A673 (cell line): ENCODE data around the gene CCDC185. TPM values are rescaled to one million over a fixed set of nuclear protein-coding genes. Genes with fewer than 3 reads are reported as not detected.

ENCODE experiments used
- BruUV-seq: library from RNA; stranded (reverse); fragments of 400-500 nt; replicated peaks from 2 replicates; lab custom pipeline; 2021; lab: Mats Ljungman, UMichigan
- CTCF ChIA-PET: fragments of 300-600 bp; sonication (Branson Sonifier 250); formaldehyde crosslinking; loops from one replicate; lab custom pipeline; 2022; ENCODE audit warnings: antibody characterized with exemption; lab: Charles Lee
- POLR2A ChIA-PET: fragments of 300-600 bp; sonication (Branson Sonifier 250); formaldehyde crosslinking; loops from one replicate; lab custom pipeline; 2022; ENCODE audit warnings: antibody characterized with exemption; ENCODE audit not compliant: low non-redundant PET; lab: Charles Lee
- DNase-seq: peaks from one replicate; pipeline ENCODE4 v3.0.0-alpha.2; 2015; ENCODE audit warnings: low spot score
- H3K27ac ChIP-seq: fragments of 200-600 bp; sonication (generic); 2 replicates; pipeline ENCODE4 v1.5.1; 2016; ENCODE audit warnings: mixed run types, low read depth, mild to moderate bottlenecking, mixed read lengths, antibody characterized with exemption, low read length; ENCODE audit not compliant: poor library complexity, severe bottlenecking
- H3K27me3 ChIP-seq: fragments of 200-600 bp; sonication (generic); replicated peaks from 2 replicates; pipeline ENCODE4 v1.6.1; 2017; ENCODE audit warnings: mixed run types, low read depth, mild to moderate bottlenecking, mixed read lengths, antibody characterized with exemption, low read length; ENCODE audit not compliant: insufficient read depth, poor library complexity
- H3K36me3 ChIP-seq: fragments of 200-600 bp; sonication (generic); 2 replicates; pipeline ENCODE4 v1.6.1; 2016; ENCODE audit warnings: mixed run types, mild to moderate bottlenecking, mixed read lengths, antibody characterized with exemption, low read length; ENCODE audit not compliant: insufficient read depth, poor library complexity, severe bottlenecking
- H3K4me1 ChIP-seq: fragments of 200-600 bp; sonication (generic); 2 replicates; pipeline ENCODE4 v1.6.1; 2017; ENCODE audit warnings: mixed run types, mild to moderate bottlenecking, mixed read lengths, antibody characterized with exemption, low read length; ENCODE audit not compliant: insufficient read depth, poor library complexity, severe bottlenecking
- H3K4me3 ChIP-seq: fragments of 200-600 bp; sonication (generic); 2 replicates; pipeline ENCODE4 v1.5.1; 2016; ENCODE audit warnings: low read depth, mixed run types, mild to moderate bottlenecking, mixed read lengths, low read length; ENCODE audit not compliant: poor library complexity, severe bottlenecking
- H3K9me3 ChIP-seq: fragments of 200-600 bp; sonication (generic); 2 replicates; pipeline ENCODE4 v1.6.1; 2016; ENCODE audit warnings: mixed run types, low read depth, mild to moderate bottlenecking, mixed read lengths, antibody characterized with exemption, low read length; ENCODE audit not compliant: poor library complexity, severe bottlenecking
- CTCF ChIP-seq: fragments of 300-800, 200-600 bp; sonication (generic); conservative IDR thresholded peaks from 2 replicates; pipeline ENCODE4 v1.5.1; 2017; ENCODE audit warnings: low read depth, mild to moderate bottlenecking, antibody characterized with exemption, low read length, moderate library complexity, mixed read lengths
- EZH2 ChIP-seq: fragments of 200-600 bp; sonication (generic); IDR thresholded peaks from 2 replicates; pipeline ENCODE4 v1.6.1; 2017; ENCODE audit warnings: borderline replicate concordance, low read depth, mild to moderate bottlenecking, mixed read lengths, antibody characterized with exemption, low read length; ENCODE audit not compliant: poor library complexity, severe bottlenecking
- intact Hi-C: fragments of 100-400 bp; cut with micrococcal nuclease; formaldehyde crosslinking; loops from one replicate; pipeline ENCODE4 v1.10.0; 2022; ENCODE audit not compliant: unreplicated experiment
- total RNA-seq: library from RNA; stranded (reverse); gene quantifications from 2 replicates; pipeline ENCODE4 v1.2.3, GENCODE V29; 2021

CCDC185 gene
- total RNA-seq, 1 experiment from 2014 or later: not detected

- no peaks in the 10 kb centered on the region for H3K9me3 ChIP-seq
- intact Hi-C loops: no loop called here
- TF ChIP-seq EZH2: no peak
- TF ChIP-seq CTCF: no peak
- no peak overlapping the region for H3K4me3 ChIP-seq
- no peaks in the 10 kb centered on the region for H3K4me1 ChIP-seq
- no peak overlapping the region for H3K27ac ChIP-seq
- no peaks in the 10 kb centered on the region for H3K36me3 ChIP-seq
- peaks cover 40% of the 10 kb centered on the region for H3K27me3 ChIP-seq
- no peak for DNase-seq
- ChIA-PET CTCF (no interaction called here), POLR2A (no interaction called here)
- no TSS peak for BruUV-seq
These were observed 7.2 kb upstream of the CCDC185 start for GRCh38 chr1:223386013-223386412.

GRCh38 chr1:223390618-223391017 is 2.6 kb upstream of the CCDC185 start:
- H3K4me3 ChIP-seq: no peak overlapping the region
- no peak overlapping the region for H3K27ac ChIP-seq
- H3K36me3 ChIP-seq: no peaks in the 10 kb centered on the region
- intact Hi-C loops: no loop called here
- ChIA-PET CTCF (no interaction called here), POLR2A (no interaction called here)
- no peak for DNase-seq
- H3K4me1 ChIP-seq: no peaks in the 10 kb centered on the region
- TF ChIP-seq CTCF (no peak), EZH2 (no peak)
- peaks cover 63% of the 10 kb centered on the region for H3K27me3 ChIP-seq
- H3K9me3 ChIP-seq: no peaks in the 10 kb centered on the region
- no TSS peak for BruUV-seq

- no TSS peak for BruUV-seq
- H3K4me3 ChIP-seq: no peak overlapping the region
- ChIA-PET CTCF (no interaction called here), POLR2A (no interaction called here)
- TF ChIP-seq EZH2 (no peak), CTCF (no peak)
- no peak overlapping the region for H3K27ac ChIP-seq
- intact Hi-C loops: no loop called here
- no peaks in the 10 kb centered on the region for H3K9me3 ChIP-seq
- H3K27me3 ChIP-seq: peaks cover 54% of the 10 kb centered on the region
- DNase-seq: no peak
- no peaks in the 10 kb centered on the region for H3K4me1 ChIP-seq
- no peaks in the 10 kb centered on the region for H3K36me3 ChIP-seq
These were observed 1.0 kb downstream of the CCDC185 start for GRCh38 chr1:223394242-223394641.
